ENCODE data around the gene ATP8A2.

DNA sequence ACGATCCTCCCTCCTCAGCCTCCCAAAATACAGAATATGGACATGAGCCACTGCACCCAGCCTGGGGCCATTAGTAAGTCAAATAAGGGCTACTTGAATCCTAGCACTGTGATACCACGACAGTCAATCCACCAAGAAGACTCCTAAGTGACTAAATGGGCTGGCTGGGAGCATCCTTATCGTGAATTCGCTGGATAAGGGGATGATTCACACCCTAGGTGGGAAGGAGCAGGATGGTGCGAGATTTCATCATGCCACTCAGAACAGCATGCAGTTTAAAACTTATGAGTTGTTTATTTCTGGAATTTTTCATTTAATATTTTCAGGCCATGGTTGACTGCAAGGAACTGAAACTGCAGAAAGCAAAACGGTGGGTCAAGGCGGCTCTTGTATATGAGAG, 30.2 kb downstream of the ATP8A2 start:
- TF ChIP-seq, protein P1, sequence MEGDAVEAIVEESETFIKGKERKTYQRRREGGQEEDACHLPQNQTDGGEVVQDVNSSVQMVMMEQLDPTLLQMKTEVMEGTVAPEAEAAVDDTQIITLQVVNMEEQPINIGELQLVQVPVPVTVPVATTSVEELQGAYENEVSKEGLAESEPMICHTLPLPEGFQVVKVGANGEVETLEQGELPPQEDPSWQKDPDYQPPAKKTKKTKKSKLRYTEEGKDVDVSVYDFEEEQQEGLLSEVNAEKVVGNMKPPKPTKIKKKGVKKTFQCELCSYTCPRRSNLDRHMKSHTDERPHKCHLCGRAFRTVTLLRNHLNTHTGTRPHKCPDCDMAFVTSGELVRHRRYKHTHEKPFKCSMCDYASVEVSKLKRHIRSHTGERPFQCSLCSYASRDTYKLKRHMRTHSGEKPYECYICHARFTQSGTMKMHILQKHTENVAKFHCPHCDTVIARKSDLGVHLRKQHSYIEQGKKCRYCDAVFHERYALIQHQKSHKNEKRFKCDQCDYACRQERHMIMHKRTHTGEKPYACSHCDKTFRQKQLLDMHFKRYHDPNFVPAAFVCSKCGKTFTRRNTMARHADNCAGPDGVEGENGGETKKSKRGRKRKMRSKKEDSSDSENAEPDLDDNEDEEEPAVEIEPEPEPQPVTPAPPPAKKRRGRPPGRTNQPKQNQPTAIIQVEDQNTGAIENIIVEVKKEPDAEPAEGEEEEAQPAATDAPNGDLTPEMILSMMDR (IDR thresholded peaks at IDR 0.05) = no peak
- TF ChIP-seq ZFX (IDR thresholded peaks at IDR 0.05; ENCODE audit: borderline replicate concordance) = no peak

Measured in 22Rv1 (cell line).